Stimulated activated CD4-positive, alpha-beta T cell treated with anti-CD3 and anti-CD28 coated beads, Interleukin-12 subunit alpha, Interleukin-12 subunit beta, amount 100 ng/mL, for 24 hours (primary cell): ENCODE data around the gene PPP2R5E.

Source experiments
- DNase-seq, 2 experiments: peaks; one replicate each; pipeline ENCODE4 v3.0.0-alpha.2; 2020; ENCODE audit warnings: low read depth in 2 of 2

Gene PPP2R5E

GRCh38 chr14:63472986-63473788 is 70.0 kb downstream of the PPP2R5E start:
- no peak for DNase-seq

- DNase-seq, result no peak
Observed at GRCh38 chr14:63470962-63471793, 72.0 kb downstream of the PPP2R5E start.

GRCh38 chr14:63468294-63468693 is 74.9 kb downstream of the PPP2R5E start:
- DNase-seq, result no peak

GRCh38 chr14:63467440-63468072 is 75.6 kb downstream of the PPP2R5E start:
- DNase-seq, result no peak

GRCh38 chr14:63465347-63465746 is 77.8 kb downstream of the PPP2R5E start:
- DNase-seq, result no peak

- DNase-seq, result no peak
Observed at GRCh38 chr14:63460680-63461369, 82.4 kb downstream of the PPP2R5E start.

- DNase-seq, result no peak
Observed at GRCh38 chr14:63459738-63460137, 83.4 kb downstream of the PPP2R5E start.

- no peak for DNase-seq
Observed at GRCh38 chr14:63457498-63457897, 85.7 kb downstream of the PPP2R5E start.

GRCh38 chr14:63454863-63455622 is 88.1 kb downstream of the PPP2R5E start:
- no peak for DNase-seq

- no peak for DNase-seq
Observed at GRCh38 chr14:63454436-63454835, 88.7 kb downstream of the PPP2R5E start.

GRCh38 chr14:63453443-63453936 is 89.7 kb downstream of the PPP2R5E start:
- DNase-seq, result no peak

- no peak for DNase-seq
Observed at GRCh38 chr14:63452796-63453195, 90.4 kb downstream of the PPP2R5E start.

GRCh38 chr14:63448841-63449240 is 94.3 kb downstream of the PPP2R5E start:
- DNase-seq, result no peak

- no peak for DNase-seq
Observed at GRCh38 chr14:63444588-63444987, 98.6 kb downstream of the PPP2R5E start.

- no peak for DNase-seq
Observed at GRCh38 chr14:63443988-63444387, 99.2 kb downstream of the PPP2R5E start.

GRCh38 chr14:63443361-63443760 is 99.8 kb downstream of the PPP2R5E start:
- DNase-seq, result no peak

GRCh38 chr14:63438065-63438757 is 105.0 kb downstream of the PPP2R5E start:
- DNase-seq, result no peak

GRCh38 chr14:63436286-63437098 is 106.7 kb downstream of the PPP2R5E start:
- no peak for DNase-seq

- DNase-seq, result no peak
Observed at GRCh38 chr14:63435838-63436237, 107.3 kb downstream of the PPP2R5E start.
